Lower leg skin (tissue), 3 donors: Measurements from ENCODE around the gene FAM149A.

Experiments
- CTCF ChIP-seq, 3 donors: fragments of 450-650 bp; IDR thresholded peaks; one replicate each; pipeline ENCODE4 v1.5.1; 2016; ENCODE audit warnings: antibody characterized with exemption in 3 of 3, mild to moderate bottlenecking in 3 of 3, moderate library complexity in 2 of 3
- POLR2A ChIP-seq, 2 donors: fragments of 450-650 bp; IDR thresholded peaks; one replicate each; pipeline ENCODE4 v1.6.1; 2016 to 2017; ENCODE audit warnings: antibody characterized with exemption in 2 of 2, mild to moderate bottlenecking in 1 of 2, moderate library complexity in 1 of 2

DNA sequence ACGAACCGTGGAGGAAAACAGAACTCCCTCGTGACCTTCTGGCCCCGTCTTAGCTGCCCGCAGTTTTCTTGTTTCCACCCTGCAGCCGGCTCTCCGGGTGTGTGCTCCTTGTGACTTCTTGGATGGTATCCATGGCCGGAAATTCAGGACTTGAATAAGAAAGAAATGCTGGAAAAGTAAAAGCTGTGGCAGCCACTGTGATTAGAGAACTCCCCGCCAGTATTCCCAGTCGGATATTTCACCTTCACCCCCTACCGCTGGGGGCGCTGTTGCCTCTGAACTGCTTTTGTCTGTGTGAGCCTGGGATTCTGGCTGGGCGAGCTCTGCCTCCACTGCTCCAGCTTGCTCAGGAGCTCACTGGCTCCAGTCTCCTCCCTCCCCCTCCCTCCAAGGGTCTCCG, 45.4 kb downstream of the FAM149A start:
- TF ChIP-seq CTCF (IDR thresholded peaks at IDR 0.05) (no peak), POLR2A (IDR thresholded peaks at IDR 0.05) (no peak)
